ENCODE data around the gene ANO6.
"Not testable (repeated sequence)": the region's sequence is repeated elsewhere in the genome, so short reads cannot be mapped to it uniquely, and the experiment has no call there.

Gene ANO6

DNA sequence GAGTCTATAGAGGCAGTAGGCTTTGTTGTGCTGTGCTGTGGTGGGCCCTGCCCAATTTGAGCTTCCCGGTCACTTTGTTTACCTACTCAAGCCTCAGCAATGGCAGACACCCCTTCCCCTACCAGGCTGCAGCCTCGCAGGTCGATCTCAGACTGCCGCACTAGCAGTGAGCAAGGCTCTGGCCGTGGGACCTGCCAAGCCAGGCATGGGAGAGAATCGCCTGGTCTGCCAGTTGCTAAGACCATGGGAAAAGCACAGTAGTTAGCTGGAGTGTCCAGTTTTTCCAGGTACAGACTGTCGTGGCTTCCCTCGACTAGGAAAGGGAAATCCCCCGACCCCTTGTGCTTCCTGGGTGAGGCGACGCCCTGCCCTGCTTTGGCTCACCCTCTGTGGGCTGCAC is 26.3 kb downstream of the ANO6 start:
- no peak for DNase-seq

DNA sequence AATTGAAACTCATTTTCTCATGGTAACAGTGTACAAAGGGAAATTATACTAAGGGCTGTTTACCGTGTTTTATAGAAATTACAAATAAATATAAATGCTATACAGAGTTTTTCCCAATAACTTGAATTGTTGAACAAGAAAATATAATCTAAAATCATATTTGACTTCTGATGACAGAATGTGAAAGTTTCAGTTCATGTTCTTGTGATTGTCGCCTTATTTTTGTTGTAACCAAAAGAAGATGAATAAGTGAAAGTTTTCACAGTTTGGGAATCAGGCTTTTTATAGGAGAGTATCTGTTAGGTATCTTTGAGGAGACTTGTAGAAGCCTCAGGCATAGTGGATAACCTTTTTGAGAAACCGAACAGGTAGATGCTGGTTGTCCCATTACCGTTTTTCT is 28.1 kb downstream of the ANO6 start:
- no peak for DNase-seq

- no peak for DNase-seq
Observed at GRCh38 chr12:45244561-45245343, 28.9 kb downstream of the ANO6 start.

GRCh38 chr12:45246236-45246635 is 30.3 kb downstream of the ANO6 start:
- no peak for DNase-seq

- DNase-seq: no peak
Observed at GRCh38 chr12:45247589-45247988, 31.7 kb downstream of the ANO6 start.

DNA sequence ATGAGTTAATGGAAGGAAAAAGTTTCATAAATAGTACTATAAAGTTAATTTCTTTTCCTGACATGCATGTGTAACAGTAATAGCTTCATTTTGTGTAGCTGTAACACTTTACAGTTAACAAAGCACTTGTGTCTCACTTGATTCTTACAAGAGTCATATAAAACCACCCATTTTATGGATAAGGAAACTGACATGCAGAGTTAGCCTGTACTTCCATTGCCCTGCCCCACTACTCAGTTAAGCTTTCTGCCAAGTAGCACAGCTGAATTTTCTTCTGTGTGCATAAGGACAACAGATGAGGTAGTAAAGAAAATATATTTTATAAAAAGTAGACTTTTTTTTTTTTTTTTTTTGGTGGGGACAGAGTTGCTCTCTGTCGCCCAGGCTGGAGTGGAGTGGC is 32.2 kb downstream of the ANO6 start:
- no peak for DNase-seq

GRCh38 chr12:45254254-45254653 is 38.4 kb downstream of the ANO6 start:
- DNase-seq: no peak

DNA sequence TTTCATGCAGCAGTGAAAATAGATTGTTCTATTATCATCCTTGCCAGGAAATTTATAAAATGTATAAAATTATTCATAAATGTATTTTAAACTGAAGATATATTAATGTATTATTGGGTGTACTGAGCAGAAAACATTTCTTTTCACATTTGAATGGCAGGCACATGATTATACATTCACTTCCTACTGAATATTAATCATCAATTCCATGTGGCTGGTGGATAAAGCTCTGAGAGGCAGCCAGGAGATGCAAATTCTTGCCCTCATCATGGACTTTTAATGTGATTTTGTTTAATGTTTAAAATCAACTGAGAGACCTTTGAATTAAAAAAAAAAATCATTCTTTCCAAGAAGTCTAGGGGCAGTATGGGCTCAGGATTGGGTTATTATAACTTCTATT is 40.8 kb downstream of the ANO6 start:
- DNase-seq: no peak

DNA sequence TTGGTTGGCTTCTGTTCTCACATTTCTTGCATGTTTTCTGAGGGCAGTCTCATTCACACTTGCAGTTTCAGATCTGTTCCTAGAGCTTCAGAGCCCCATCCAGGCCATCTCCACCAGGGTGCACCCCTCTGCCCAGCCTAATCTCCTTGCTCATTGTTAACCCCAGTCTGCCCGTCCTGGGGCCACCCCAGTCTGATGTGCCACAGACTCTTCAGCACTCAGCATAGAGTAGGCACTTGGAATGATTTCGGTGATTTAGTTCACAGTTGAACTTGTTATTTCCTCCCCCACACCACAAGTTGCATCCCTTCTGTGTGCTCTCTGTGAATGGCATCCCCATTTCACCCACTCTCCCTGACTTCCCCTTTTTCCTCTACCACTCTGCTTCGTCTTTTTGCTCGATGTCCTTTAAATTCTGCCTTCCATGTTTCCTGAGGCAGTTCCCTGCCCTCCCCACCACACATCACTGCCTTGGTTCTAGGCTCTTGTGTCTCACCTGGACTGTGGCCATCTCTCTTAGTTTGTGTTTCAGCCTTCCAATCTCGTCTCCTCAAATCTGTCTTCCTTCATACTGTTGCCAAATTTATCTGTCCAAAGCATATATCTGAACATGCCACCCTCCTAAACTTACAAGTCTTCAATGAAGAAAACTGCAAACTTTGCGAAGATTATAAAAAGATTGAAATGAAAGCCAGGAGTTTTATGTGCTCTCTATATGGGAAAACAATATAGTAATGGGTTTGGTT is 41.5 kb downstream of the ANO6 start:
- no peak for DNase-seq

GRCh38 chr12:45259675-45260074 is 43.8 kb downstream of the ANO6 start:
- DNase-seq: no peak

DNA sequence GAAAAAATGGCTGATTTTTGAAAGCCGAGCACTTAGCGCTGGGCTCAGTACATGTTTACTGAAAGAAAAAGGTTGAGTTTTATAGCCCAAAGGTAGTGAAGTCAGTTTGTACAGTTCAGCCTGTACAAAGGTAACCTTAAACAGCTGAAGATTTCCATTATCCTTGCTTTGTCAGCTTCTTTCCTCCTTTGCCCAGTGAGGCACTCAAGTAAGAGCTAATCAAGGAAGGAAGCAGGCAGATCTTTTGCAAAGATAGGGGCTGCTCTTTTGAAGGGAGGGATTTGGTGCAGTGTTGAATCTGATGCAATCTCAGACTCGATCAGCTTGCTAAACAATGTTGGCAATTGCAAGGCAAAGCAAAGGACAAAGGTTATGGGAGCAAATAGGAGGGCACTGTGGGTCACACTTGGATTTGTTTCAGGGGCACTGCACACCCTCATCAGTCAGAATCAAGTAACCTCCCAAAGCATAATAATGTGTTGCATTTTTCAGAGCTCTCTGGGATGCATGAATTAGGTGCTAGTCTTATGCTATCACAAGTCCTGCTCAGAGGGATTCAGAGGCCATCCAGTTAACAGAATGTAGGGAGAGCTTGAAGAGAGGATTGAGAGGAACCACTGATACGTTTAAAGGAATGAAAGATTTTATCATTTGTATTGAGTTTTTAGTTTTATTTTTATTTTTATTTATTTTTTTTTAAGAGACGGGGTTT is 44.4 kb downstream of the ANO6 start:
- no peak for DNase-seq

DNA sequence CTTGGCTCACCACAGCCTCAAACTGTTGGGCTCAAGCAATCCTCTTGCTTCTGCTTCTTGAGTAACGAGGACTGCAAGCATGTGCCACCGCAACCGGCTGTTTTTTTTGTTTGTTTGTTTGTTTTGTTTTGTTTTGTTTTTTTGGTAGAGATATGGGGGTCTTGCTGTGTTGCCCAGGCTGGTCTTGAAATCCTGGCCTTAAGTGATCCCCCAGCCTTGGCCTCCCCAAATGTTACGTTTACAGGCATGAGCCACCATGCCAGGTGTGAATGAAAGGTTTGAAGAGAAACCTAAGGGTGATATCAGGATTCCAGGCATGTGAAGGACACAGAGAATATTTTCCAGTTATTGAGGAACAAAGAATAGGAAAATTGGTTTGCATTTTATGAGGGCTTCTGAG is 45.0 kb downstream of the ANO6 start:
- DNase-seq: no peak

GRCh38 chr12:45262185-45262584 is 46.3 kb downstream of the ANO6 start:
- DNase-seq: not testable (repeated sequence)

GRCh38 chr12:45263587-45263986 is 47.7 kb downstream of the ANO6 start:
- no peak for DNase-seq

- peak; percentile 9 for DNase-seq
Observed at GRCh38 chr12:45268672-45269411, 52.9 kb downstream of the ANO6 start.

DNA sequence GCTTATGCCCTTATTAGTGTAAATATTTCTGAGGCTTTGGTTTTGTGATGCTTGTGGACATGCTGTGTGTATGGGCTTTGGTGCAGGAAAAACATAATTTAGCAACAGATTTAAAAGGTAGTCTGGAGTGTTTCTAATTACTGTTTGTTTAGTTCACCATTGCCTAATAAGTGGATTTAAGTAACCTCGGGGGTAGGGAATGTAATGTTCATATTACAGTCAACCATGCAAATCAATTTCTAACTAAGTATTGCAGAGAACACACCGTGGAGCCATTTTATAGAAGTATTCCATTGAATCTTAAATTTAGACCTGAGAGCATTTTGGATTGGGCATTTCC is 53.5 kb downstream of the ANO6 start:
- DNase-seq: no peak

GRCh38 chr12:45270951-45271350 is 55.1 kb downstream of the ANO6 start:
- DNase-seq: no peak

DNA sequence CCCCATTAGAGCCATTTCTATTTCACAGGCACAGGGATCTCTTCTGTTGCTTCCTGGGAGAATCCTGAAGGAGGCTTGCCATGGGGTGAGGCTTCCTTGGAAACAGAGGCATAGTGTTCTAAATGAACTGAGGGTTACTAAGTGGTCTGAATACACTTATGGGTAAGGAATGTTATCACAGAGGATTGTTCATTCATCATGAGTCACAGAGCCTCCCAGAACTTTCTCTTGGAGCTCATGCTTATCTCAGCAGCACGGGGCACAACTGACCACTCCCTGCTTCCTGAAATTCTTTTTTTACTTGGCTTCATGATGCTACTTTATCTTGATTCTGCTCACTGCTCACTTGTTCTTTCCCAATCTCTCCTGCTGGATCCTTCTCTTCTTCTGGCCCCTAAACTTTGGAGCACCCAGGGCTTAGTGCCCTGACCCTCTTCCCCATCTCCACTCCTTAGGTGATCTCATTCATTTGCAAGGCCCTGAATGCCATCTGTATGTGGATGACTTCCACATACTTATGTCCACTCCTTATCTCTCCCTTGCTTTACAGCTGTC is 57.9 kb downstream of the ANO6 start:
- no peak for DNase-seq

DNA sequence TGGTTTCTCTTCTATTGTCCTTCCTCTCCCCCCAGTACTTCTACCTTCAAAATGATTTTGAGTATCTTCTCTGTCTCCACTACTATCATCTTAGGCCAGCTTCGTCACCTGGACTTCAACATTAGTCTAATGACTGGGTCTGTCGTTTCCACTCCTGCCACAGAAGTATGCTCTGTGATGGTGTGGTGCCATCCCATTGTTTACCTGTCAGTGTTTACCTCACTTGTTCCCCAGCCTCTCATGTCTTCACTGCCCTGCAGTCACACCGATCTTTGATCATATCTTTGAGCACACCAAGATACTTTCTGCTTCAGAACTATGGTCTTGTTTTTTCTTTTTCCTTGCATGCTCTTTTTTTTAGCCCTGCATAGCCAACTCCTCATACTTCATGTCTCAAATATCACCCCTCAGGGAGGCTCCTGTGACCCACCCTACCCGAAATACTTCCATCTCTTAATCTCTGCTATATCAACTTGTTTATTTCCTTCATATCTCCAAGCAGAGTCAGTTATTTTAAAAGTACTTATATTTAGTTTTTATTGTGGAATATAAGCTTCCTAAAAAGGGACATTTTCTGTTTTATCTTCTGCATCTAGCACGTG is 60.4 kb downstream of the ANO6 start:
- DNase-seq: no peak

- no peak for DNase-seq
Observed at GRCh38 chr12:45278447-45278846, 62.6 kb downstream of the ANO6 start.

DNA sequence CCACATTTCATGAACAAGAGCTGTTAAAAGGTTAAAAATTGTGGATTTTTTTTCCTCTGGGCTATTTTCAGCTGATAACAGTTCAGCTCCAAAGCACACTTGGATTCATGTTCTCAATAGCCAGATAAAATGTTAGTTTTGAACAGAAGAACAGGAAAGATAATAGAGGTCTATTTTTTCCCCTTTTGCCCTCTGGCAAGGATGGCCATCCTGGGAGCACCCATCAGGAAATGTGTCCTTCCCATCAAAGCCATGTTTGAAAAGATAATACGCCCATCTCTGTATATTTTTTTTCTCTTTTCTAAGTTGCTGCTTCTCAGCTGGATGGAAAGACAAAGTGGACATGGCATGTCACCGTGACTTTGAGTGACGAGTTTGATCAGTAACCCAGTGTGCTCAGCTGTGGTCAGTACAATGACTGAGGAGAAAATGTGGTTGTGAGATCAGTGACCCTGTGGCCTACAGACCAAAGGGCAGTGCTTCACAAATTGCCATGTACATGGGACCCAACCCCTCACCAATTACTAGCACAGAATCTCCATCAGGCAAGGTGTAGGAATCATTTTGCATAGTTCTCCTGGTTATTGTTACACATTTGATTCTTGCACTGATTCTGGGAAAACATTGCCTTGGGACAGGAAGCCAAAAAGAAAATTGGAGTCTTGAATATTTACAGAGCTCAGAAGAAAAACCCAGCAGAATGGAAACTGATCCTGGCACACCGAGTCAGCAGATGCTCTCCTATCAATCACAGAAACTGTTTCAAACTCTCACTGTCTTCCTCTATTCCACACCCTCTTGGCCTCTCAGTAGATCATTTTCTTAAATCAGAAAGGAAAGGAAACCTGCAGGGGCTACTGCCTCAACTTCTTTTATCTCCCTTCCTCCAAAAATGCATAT is 64.3 kb downstream of the ANO6 start:
- DNase-seq: no peak
